Ishikawa (cell line): Measurements from ENCODE around the gene DAP.

ENCODE experiments used
- CEBPB ChIP-seq: IDR thresholded peaks from 2 replicates; pipeline ENCODE4 v1.6.1; 2012
- CREB1 ChIP-seq: IDR thresholded peaks from 2 replicates; pipeline ENCODE4 v1.6.1; 2012; ENCODE audit warnings: low read depth
- EGR1 ChIP-seq: IDR thresholded peaks from 2 replicates; pipeline ENCODE4 v1.6.1; 2012
- EP300 ChIP-seq: IDR thresholded peaks from 2 replicates; pipeline ENCODE4 v1.6.1; 2012; ENCODE audit warnings: borderline replicate concordance
- FOXM1 ChIP-seq: IDR thresholded peaks from 2 replicates; pipeline ENCODE4 v1.6.1; 2012; ENCODE audit warnings: low read depth, borderline replicate concordance
- MAX ChIP-seq: IDR thresholded peaks from 2 replicates; pipeline ENCODE4 v1.6.1; 2012
- NFIC ChIP-seq: IDR thresholded peaks from 2 replicates; pipeline ENCODE4 v1.6.1; 2012
- RAD21 ChIP-seq: IDR thresholded peaks from 2 replicates; pipeline ENCODE4 v1.6.1; 2012; ENCODE audit warnings: low read depth
- REST ChIP-seq: IDR thresholded peaks from 2 replicates; pipeline ENCODE4 v1.6.1; 2012; ENCODE audit warnings: low read depth, mild to moderate bottlenecking
- TAF1 ChIP-seq: IDR thresholded peaks from 2 replicates; pipeline ENCODE4 v1.6.1; 2012; ENCODE audit warnings: low read depth, mild to moderate bottlenecking
- TCF12 ChIP-seq: IDR thresholded peaks from 2 replicates; pipeline ENCODE4 v1.6.1; 2012; ENCODE audit warnings: low read depth
- TEAD4 ChIP-seq: IDR thresholded peaks from 2 replicates; pipeline ENCODE4 v1.6.1; 2012
- USF1 ChIP-seq: IDR thresholded peaks from 2 replicates; pipeline ENCODE4 v1.6.1; 2012
- YY1 ChIP-seq: IDR thresholded peaks from 2 replicates; pipeline ENCODE4 v1.6.1; 2012; ENCODE audit warnings: low read depth
- ZBTB7A ChIP-seq: IDR thresholded peaks from 2 replicates; pipeline ENCODE4 v1.6.1; 2012; ENCODE audit warnings: low read depth

Gene DAP

GRCh38 chr5:10743951-10744350, 17.1 kb downstream of the DAP start:
- no peak for TF ChIP-seq NFIC
- TF ChIP-seq USF1: no peak
- TF ChIP-seq EP300: no peak
- no peak for TF ChIP-seq MAX
- TF ChIP-seq EGR1: no peak
- no peak for TF ChIP-seq TCF12
- TF ChIP-seq TAF1: no peak
- no peak for TF ChIP-seq ZBTB7A
- TF ChIP-seq CEBPB: no peak
- no peak for TF ChIP-seq YY1
- no peak for TF ChIP-seq RAD21
- TF ChIP-seq REST: no peak
- no peak for TF ChIP-seq FOXM1
- TF ChIP-seq TEAD4: no peak
- no peak for TF ChIP-seq CREB1

- no peak for TF ChIP-seq TCF12
- no peak for TF ChIP-seq EP300
- no peak for TF ChIP-seq REST
- TF ChIP-seq CEBPB: no peak
- no peak for TF ChIP-seq USF1
- TF ChIP-seq NFIC: no peak
- TF ChIP-seq EGR1: no peak
- TF ChIP-seq TAF1: no peak
- no peak for TF ChIP-seq TEAD4
- TF ChIP-seq FOXM1: no peak
These were observed 17.5 kb downstream of the DAP start for GRCh38 chr5:10743526-10743925.

- no peak for TF ChIP-seq TCF12
- TF ChIP-seq RAD21: 0 out of 2 replicates have a peak, but pooled peaks have one; percentile 12
These were observed 19.4 kb downstream of the DAP start for GRCh38 chr5:10741661-10742060.

- TF ChIP-seq EGR1 (no peak), USF1 (no peak)
These were observed 20.6 kb downstream of the DAP start for GRCh38 chr5:10740384-10740783.

- TF ChIP-seq CEBPB: no peak
- TF ChIP-seq CREB1: no peak
- TF ChIP-seq REST: no peak
- no peak for TF ChIP-seq YY1
- no peak for TF ChIP-seq NFIC
- no peak for TF ChIP-seq FOXM1
- no peak for TF ChIP-seq TCF12
- TF ChIP-seq ZBTB7A: no peak
- TF ChIP-seq MAX: no peak
These were observed 23.2 kb downstream of the DAP start for GRCh38 chr5:10737880-10738279.
